GM12878 (cell line): Measurements from ENCODE around the gene VKORC1. TPM values are rescaled to one million over a fixed set of nuclear protein-coding genes. Genes with fewer than 3 reads are reported as not detected.

Experiments used
- ATF2 ChIP-seq: IDR thresholded peaks from 2 replicates; pipeline ENCODE4 v1.6.1; 2012; ENCODE audit warnings: low read length, inconsistent platforms
- BCL11A ChIP-seq: IDR thresholded peaks from 2 replicates; pipeline ENCODE4 v1.6.1; 2011; ENCODE audit warnings: low read depth, low read length
- BCLAF1 ChIP-seq: fragments of 450-650 bp; IDR thresholded peaks from 2 replicates; pipeline ENCODE4 v1.6.1; 2017; ENCODE audit warnings: antibody characterized with exemption, mild to moderate bottlenecking, moderate library complexity
- BRCA1 ChIP-seq: IDR thresholded peaks from 2 replicates; pipeline ENCODE4 v1.6.1; 2011; ENCODE audit warnings: low read depth, low read length, improper control_type of control experiment
- CBX5 ChIP-seq: sonication (generic); IDR thresholded peaks from 2 replicates; pipeline ENCODE4 v1.6.1; 2016; ENCODE audit warnings: low read depth, moderate library complexity, mild to moderate bottlenecking, inconsistent platforms
- CHD1 ChIP-seq: IDR thresholded peaks from 2 replicates; pipeline ENCODE4 v1.6.1; 2012; ENCODE audit warnings: low read depth, low read length, improper control_type of control experiment
- CHD2 ChIP-seq: IDR thresholded peaks from 2 replicates; pipeline ENCODE4 v1.6.1; 2011; ENCODE audit warnings: low read depth, low read length, improper control_type of control experiment, borderline replicate concordance
- CTCF ChIP-seq, 3 experiments: IDR thresholded peaks in 2 of 3; conservative IDR thresholded peaks in 1 of 3; 2 replicates each; pipeline ENCODE4 v1.5.1; 2011; ENCODE audit warnings: low read depth in 3 of 3, low read length in 3 of 3, mild to moderate bottlenecking in 3 of 3, control low read depth in 2 of 3, moderate library complexity in 2 of 3, inconsistent platforms in 1 of 3, mixed read lengths in 1 of 3; ENCODE audit not compliant: control insufficient read depth in 2 of 3, insufficient read depth in 1 of 3; ENCODE audit errors: extremely low read depth in 1 of 3
- GATAD2B ChIP-seq: fragments of 450-650 bp; conservative IDR thresholded peaks from 2 replicates; pipeline ENCODE4 v1.6.1; 2017; ENCODE audit warnings: low read depth, mild to moderate bottlenecking, moderate library complexity
- HDAC2 ChIP-seq: fragments of 200-600 bp; sonication (generic); IDR thresholded peaks from 2 replicates; pipeline ENCODE4 v1.6.1; 2017
- IRF4 ChIP-seq: IDR thresholded peaks from 2 replicates; pipeline ENCODE4 v1.6.1; 2011; ENCODE audit warnings: low read depth, low read length
- KDM1A ChIP-seq: fragments of 200-600 bp; sonication (generic); IDR thresholded peaks from 2 replicates; pipeline ENCODE4 v1.6.1; 2016; ENCODE audit warnings: borderline replicate concordance
- MEF2B ChIP-seq: fragments of 450-650 bp; IDR thresholded peaks from 2 replicates; pipeline ENCODE4 v1.6.1; 2018; ENCODE audit warnings: mild to moderate bottlenecking, moderate library complexity; ENCODE audit not compliant: partially characterized antibody, poor library complexity, severe bottlenecking
- NRF1 ChIP-seq: conservative IDR thresholded peaks from 2 replicates; pipeline ENCODE4 v1.6.1; 2011; ENCODE audit warnings: mild to moderate bottlenecking, low read depth, low read length, improper control_type of control experiment
- PBX3 ChIP-seq: IDR thresholded peaks from 2 replicates; pipeline ENCODE4 v1.6.1; 2011; ENCODE audit warnings: mild to moderate bottlenecking, low read depth, low read length, moderate library complexity; ENCODE audit not compliant: insufficient replicate concordance
- POLR2AphosphoS5 ChIP-seq: IDR thresholded peaks from 2 replicates; pipeline ENCODE4 v1.6.1; 2011; ENCODE audit warnings: mild to moderate bottlenecking, low read length, inconsistent platforms
- POU2F2 ChIP-seq: IDR thresholded peaks from 3 replicates; pipeline ENCODE4 v1.6.1; 2011; ENCODE audit warnings: low read depth, mild to moderate bottlenecking, low read length, borderline replicate concordance
- RB1 ChIP-seq: fragments of 450-650 bp; formaldehyde crosslinking; IDR thresholded peaks from 2 replicates; pipeline ENCODE4 v1.6.1; 2017; ENCODE audit warnings: mild to moderate bottlenecking, borderline replicate concordance
- RFX5 ChIP-seq: IDR thresholded peaks from 2 replicates; pipeline ENCODE4 v1.6.1; 2011; ENCODE audit warnings: low read depth, low read length, improper control_type of control experiment
- RUNX3 ChIP-seq: IDR thresholded peaks from 2 replicates; pipeline ENCODE4 v1.6.1; 2012; ENCODE audit warnings: low read length, inconsistent platforms
- SP1 ChIP-seq: IDR thresholded peaks from one replicate; pipeline ENCODE4 v1.6.1; 2011; ENCODE audit warnings: low read depth, low read length
- TARDBP ChIP-seq: IDR thresholded peaks from 2 replicates; pipeline ENCODE4 v1.6.1; 2016; ENCODE audit warnings: borderline replicate concordance
- ZBED1 ChIP-seq: IDR thresholded peaks from 2 replicates; pipeline ENCODE4 v1.6.1; 2016; ENCODE audit warnings: borderline replicate concordance
- ZNF622 ChIP-seq: fragments of 450-650 bp; IDR thresholded peaks from 2 replicates; pipeline ENCODE4 v1.6.1; 2017; ENCODE audit warnings: mild to moderate bottlenecking, inconsistent platforms
- polyA plus RNA-seq, 11 experiments: library from polyadenylated mRNA; depleted of rRNA in 4 of 11; unstranded in 6 of 11; stranded (reverse) in 5 of 11; fragments of >200 nt; fragmentation: Nextera tagmentation in 4 of 11; fragmentation: Illumina TruSeq in 1 of 11; extraction: Ambion mirVana in 4 of 11; extraction: Trizol in 1 of 11; gene quantifications; 1 replicate in 1 of 11; 2 replicates in 10 of 11; pipeline versions ENCODE4 v1.2.1 to v1.2.3, GENCODE V29; 2011 to 2016; ENCODE audit warnings: inconsistent platforms in 2 of 11, missing spikeins in 2 of 11, low read depth in 1 of 11
- total RNA-seq, 4 experiments: library from RNA; depleted of rRNA in 3 of 4; stranded (reverse); fragments of >200 nt in 3 of 4; fragmentation: Illumina TruSeq in 1 of 4; extraction: Trizol in 1 of 4; gene quantifications; 2 replicates each; pipeline versions ENCODE4 v1.2.1 to v1.2.3, GENCODE V29; 2013 to 2021

VKORC1 gene
- total and polyA plus RNA-seq, 10 of the 15 experiments (the other 5 are each of a cell fraction or from before 2014, with no cell fraction given): 19.8 to 140 (median 57.7) TPM

- TF ChIP-seq CTCF (IDR thresholded peaks at IDR 0.05 in 2 of 3, conservative IDR thresholded peaks at IDR 0.05 in 1 of 3; ENCODE audit: control insufficient read depth in 2 of 3, extremely low read depth in 1 of 3, insufficient read depth in 1 of 3, low read depth in 3 of 3, low read length in 3 of 3) (no peak), ATF2 (no peak), CHD2 (peak; percentile 61; the same call in 1 of the 2 replicates), CBX5 (no peak), POU2F2 (no peak), POLR2AphosphoS5 (peak; percentile 36; the same call in 1 of the 2 replicates), BCL11A (0 out of 2 replicates have a peak, but pooled peaks have one; percentile 14), GATAD2B (peak; percentile 76), ZBED1 (no peak), RFX5 (no peak), BCLAF1 (0 out of 2 replicates have a peak, but pooled peaks have one; percentile 50), PBX3 (peak; percentile 13), KDM1A (no peak), NRF1 (peak; percentile 43), CHD1 (peak; percentile 80; the same call in 1 of the 2 replicates), SP1 (peak; percentile 49), MEF2B (no peak), BRCA1 (no peak), ZNF622 (no peak), TARDBP (peak; percentile 75), RUNX3 (peak; percentile 27; the same call in 1 of the 2 replicates), IRF4 (no peak), HDAC2 (no peak), RB1 (0 out of 2 replicates have a peak, but pooled peaks have one; percentile 56)
These were observed 13.6 kb upstream of the VKORC1 start, which contains the start of gene BCKDK (continued) for GRCh38 chr16:31108035-31108793.
